Endothelial cell (in vitro differentiated cells): ENCODE results near the gene F7. TPM values are rescaled to one million over a fixed set of nuclear protein-coding genes. Genes with fewer than 3 reads are reported as not detected.
A peak's percentile ranks its signal among the peaks of the same experiment; 100 is the strongest.

ENCODE experiments used
- DNase-seq: peaks from one replicate; pipeline ENCODE4 v3.0.0; 2021; ENCODE audit warnings: low spot score
- H3K27ac Mint-ChIP-seq: one replicate; pipeline ENCODE4 v1.8.0; 2021; ENCODE audit warnings: mixed read lengths, inconsistent platforms; ENCODE audit not compliant: unreplicated experiment
- H3K27me3 Mint-ChIP-seq: one replicate; pipeline ENCODE4 v1.8.0; 2021; ENCODE audit warnings: mild to moderate bottlenecking, moderate library complexity, mixed read lengths, inconsistent platforms; ENCODE audit not compliant: unreplicated experiment
- H3K36me3 Mint-ChIP-seq: one replicate; pipeline ENCODE4 v1.8.0; 2021; ENCODE audit warnings: mild to moderate bottlenecking, low read depth, mixed read lengths, inconsistent platforms; ENCODE audit not compliant: unreplicated experiment
- H3K4me1 Mint-ChIP-seq: one replicate; pipeline ENCODE4 v1.8.0; 2021; ENCODE audit warnings: mild to moderate bottlenecking, mixed read lengths, inconsistent platforms; ENCODE audit not compliant: unreplicated experiment
- H3K4me3 Mint-ChIP-seq: one replicate; pipeline ENCODE4 v1.8.0; 2021; ENCODE audit warnings: mild to moderate bottlenecking, mixed read lengths, inconsistent platforms; ENCODE audit not compliant: unreplicated experiment
- H3K9me3 Mint-ChIP-seq: one replicate; pipeline ENCODE4 v1.8.0; 2021; ENCODE audit warnings: mixed read lengths, inconsistent platforms; ENCODE audit not compliant: unreplicated experiment
- total RNA-seq: library from RNA; stranded (reverse); fragmentation: NEBNext Ultra II Directional; extraction: Animal tissue kit (Norgen Biotek cat#: 25700); gene quantifications from one replicate; pipeline ENCODE4 v1.2.1, GENCODE V29; 2021; ENCODE audit not compliant: unreplicated experiment
- TF ChIP-seq, protein P1 (sequence below): fragments of 200-600 bp; sonication (generic); IDR thresholded peaks from one replicate; pipeline ENCODE4 v1.5.0; 2021; ENCODE audit warnings: antibody characterized with exemption; ENCODE audit not compliant: unreplicated experiment

The F7 gene
- total RNA-seq, 1 donor from 2014 or later, result not detected

DNA sequence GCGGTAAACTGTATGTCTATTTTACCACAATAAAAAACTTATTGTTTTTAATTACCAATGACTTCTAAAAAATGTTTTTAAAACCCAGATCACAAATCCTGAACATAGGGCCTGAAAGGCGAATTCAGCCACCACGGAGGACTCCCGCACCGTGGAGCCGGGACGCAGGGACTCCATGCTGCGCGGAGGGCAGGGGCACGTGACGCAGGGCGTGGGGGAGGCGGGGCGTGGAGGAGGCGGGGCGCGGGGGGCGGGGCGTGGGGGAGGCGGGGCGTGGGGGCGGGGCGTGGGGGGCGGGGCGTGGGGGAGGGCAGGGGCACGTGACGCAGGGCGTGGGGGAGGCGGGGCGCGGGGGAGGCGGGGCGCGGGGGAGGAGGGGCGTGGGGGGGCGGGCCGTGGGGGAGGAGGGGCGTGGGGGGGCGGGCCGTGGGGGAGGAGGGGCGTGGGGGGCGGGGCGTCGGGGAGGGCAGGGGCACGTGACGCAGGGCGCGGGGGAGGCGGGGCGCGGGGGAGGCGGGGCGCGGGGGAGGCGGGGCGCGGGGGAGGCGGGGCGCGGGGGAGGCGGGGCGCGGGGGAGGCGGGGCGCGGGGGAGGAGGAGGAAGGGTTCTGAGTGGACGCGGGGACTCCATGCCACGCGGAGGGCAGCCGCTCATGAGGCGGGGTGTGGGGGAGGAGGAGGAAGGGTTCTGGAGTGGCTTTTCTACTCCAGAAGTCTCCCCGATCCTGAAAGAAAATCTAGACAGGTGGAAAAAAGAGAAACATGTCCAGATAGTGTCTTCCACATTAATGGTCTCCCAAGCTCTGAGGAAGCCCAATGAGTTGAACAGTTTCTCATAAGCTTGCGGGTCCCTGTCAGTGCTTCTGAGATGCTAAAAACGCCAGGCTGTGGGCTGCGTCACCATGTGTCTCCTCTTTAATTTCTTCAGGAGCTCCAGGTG, 48.5 kb downstream of the F7 start:
- Mint-ChIP-seq H3K36me3 (peaks cover 7% of the 10 kb centered on the region), H3K27me3 (peaks cover 19% of the 10 kb centered on the region), H3K4me1 (peaks cover 3% of the 10 kb centered on the region), H3K27ac (no peak overlapping the region), H3K9me3 (no peaks in the 10 kb centered on the region), H3K4me3 (peak overlapping the region; percentile 78)
- peak; percentile 75 for DNase-seq
- TF ChIP-seq, protein P1, sequence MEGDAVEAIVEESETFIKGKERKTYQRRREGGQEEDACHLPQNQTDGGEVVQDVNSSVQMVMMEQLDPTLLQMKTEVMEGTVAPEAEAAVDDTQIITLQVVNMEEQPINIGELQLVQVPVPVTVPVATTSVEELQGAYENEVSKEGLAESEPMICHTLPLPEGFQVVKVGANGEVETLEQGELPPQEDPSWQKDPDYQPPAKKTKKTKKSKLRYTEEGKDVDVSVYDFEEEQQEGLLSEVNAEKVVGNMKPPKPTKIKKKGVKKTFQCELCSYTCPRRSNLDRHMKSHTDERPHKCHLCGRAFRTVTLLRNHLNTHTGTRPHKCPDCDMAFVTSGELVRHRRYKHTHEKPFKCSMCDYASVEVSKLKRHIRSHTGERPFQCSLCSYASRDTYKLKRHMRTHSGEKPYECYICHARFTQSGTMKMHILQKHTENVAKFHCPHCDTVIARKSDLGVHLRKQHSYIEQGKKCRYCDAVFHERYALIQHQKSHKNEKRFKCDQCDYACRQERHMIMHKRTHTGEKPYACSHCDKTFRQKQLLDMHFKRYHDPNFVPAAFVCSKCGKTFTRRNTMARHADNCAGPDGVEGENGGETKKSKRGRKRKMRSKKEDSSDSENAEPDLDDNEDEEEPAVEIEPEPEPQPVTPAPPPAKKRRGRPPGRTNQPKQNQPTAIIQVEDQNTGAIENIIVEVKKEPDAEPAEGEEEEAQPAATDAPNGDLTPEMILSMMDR, result no peak

DNA sequence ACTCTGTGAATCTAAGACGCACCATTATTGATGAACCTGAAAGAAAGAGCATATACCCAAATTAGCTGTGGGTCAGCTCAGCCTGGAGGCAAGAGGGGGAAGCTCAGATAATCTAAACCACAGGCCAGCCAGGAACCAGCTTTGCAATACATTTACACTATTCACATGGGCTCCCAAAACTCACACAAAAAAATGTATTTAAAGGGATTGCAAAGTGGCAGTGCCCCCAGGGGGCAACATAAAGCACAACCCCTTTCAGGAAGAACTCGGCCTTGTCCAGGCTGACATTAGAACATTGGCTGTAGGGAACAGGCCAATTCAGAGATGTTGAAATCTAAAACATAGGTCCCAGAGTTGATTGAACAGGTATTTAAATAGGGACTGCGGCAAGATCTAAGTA, 49.6 kb downstream of the F7 start:
- H3K27ac Mint-ChIP-seq, result no peak overlapping the region

GRCh38 chr13:113155982-113156655, 50.5 kb downstream of the F7 start:
- H3K36me3 Mint-ChIP-seq, result peaks cover 7% of the 10 kb centered on the region
- H3K27ac Mint-ChIP-seq, result no peak overlapping the region
- H3K27me3 Mint-ChIP-seq, result peaks cover 20% of the 10 kb centered on the region
- DNase-seq, result no peak
- TF ChIP-seq, protein P1, result no peak
- H3K4me3 Mint-ChIP-seq, result no peak overlapping the region
- H3K9me3 Mint-ChIP-seq, result no peaks in the 10 kb centered on the region
- peaks cover 3% of the 10 kb centered on the region for H3K4me1 Mint-ChIP-seq

More for the DNA sequence above, 49.6 kb downstream of the F7 start:
- Mint-ChIP-seq H3K4me3 (peak overlapping the region; percentile 24), H3K36me3 (peaks cover 7% of the 10 kb centered on the region), H3K9me3 (no peaks in the 10 kb centered on the region), H3K27me3 (peaks cover 19% of the 10 kb centered on the region), H3K4me1 (peaks cover 3% of the 10 kb centered on the region)
- TF ChIP-seq, protein P1, result no peak
- DNase-seq, result no peak

DNA sequence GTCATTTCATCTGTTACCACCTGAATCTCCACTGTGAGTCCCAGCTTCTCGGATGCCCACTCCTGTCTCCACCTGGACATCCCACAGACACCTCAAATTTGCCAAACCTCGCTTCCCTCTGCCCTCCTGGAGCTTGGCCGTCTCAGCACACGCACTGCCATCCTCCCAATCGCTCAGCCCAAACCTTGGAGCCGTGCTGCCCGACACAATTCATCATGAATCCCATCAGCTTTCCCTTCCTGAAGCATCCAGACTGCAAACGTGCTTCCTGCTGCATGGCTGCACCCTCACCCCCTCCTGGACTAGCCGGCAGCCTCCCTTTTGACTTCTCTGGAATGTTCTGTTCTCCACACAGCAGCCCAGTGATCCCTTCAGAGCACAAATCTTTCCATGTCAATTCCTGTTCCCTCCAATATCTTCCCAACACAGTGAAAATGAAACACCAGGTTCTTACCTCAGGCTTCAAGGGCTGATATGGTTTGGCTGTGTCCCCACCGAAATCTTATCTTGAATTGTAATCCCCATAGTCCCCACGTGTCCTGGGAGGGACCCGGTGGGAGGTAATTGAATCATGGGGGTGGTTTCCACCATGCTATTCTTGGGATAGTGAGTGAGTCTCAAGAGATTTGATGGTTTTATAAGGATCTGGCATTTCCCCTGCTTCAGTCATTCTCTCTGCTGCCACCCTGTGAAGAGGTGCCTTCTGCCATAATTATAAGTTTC, 51.8 kb downstream of the F7 start:
- DNase-seq, result no peak
- peaks cover 11% of the 10 kb centered on the region for H3K27me3 Mint-ChIP-seq
- no peaks in the 10 kb centered on the region for H3K9me3 Mint-ChIP-seq
- no peak overlapping the region for H3K27ac Mint-ChIP-seq
- H3K4me3 Mint-ChIP-seq, result no peak overlapping the region
- peaks cover 5% of the 10 kb centered on the region for H3K36me3 Mint-ChIP-seq
- TF ChIP-seq, protein P1, result no peak
- H3K4me1 Mint-ChIP-seq, result peaks cover 3% of the 10 kb centered on the region
